ENCODE measurements around the gene ABCC1. TPM values are rescaled to one million over a fixed set of nuclear protein-coding genes. Genes with fewer than 3 reads are reported as not detected.

The ABCC1 gene
- total and polyA plus RNA-seq, 9 donors: 3.0 to 8.5 (median 5.7) TPM

DNA sequence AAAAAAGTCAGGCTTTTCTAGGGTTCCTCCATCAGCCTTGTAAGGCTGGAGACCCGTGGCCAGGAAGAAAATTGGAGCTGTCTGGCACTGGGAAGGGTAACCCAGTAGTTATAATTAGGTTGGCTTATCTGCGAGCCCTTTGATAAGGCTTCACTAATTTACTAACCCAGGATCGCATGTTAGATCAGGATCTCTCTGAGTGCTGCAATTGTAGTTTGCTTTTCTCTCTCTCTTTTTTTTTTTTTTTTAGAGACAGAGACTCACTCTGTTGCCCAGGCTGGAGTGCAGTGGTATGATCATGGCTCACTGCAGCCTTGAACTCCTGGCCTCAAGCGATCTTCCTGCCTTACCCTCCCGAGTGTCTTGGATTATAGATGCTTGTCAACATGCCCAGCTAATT lies 17.0 kb downstream of the ABCC1 start:
- Histone ChIP-seq H3K27ac (ENCODE audit: low read length) (no peak overlapping the region), H3K9me3 (replicated peaks; ENCODE audit: control insufficient read depth, low read depth, low read length) (no peaks in the 10 kb centered on the region), H3K36me3 (ENCODE audit: control insufficient read depth, insufficient read depth, low read length) (no peaks in the 10 kb centered on the region), H3K4me1 (ENCODE audit: control insufficient read depth, insufficient read depth, low read length) (no peaks in the 10 kb centered on the region), H3K27me3 (ENCODE audit: control insufficient read depth, insufficient read depth, low read length) (no peaks in the 10 kb centered on the region), H3K4me3 (ENCODE audit: low read length) (no peak overlapping the region)
- no peak for DNase-seq
- 74% methylated on average over 2 of the region's 5 CpGs for WGBS (ENCODE audit: insufficient coverage)

- H3K4me1 ChIP-seq (ENCODE audit: control insufficient read depth, insufficient read depth, low read length): no peaks in the 10 kb centered on the region
- no peak for DNase-seq
- 41% methylated on average over 2 of the region's 5 CpGs for WGBS (ENCODE audit: insufficient coverage)
- no peak overlapping the region for H3K4me3 ChIP-seq (ENCODE audit: low read length)
- H3K36me3 ChIP-seq (ENCODE audit: control insufficient read depth, insufficient read depth, low read length): no peaks in the 10 kb centered on the region
- H3K27me3 ChIP-seq (ENCODE audit: control insufficient read depth, insufficient read depth, low read length): no peaks in the 10 kb centered on the region
- H3K9me3 ChIP-seq (replicated peaks; ENCODE audit: control insufficient read depth, low read depth, low read length): peaks cover under 1% of the 10 kb centered on the region
- H3K27ac ChIP-seq (ENCODE audit: low read length): no peak overlapping the region
Observed at GRCh38 chr16:15966836-15967546, 17.6 kb downstream of the ABCC1 start.

GRCh38 chr16:15967655-15968315 lies 18.4 kb downstream of the ABCC1 start:
- peaks cover 8% of the 10 kb centered on the region for H3K9me3 ChIP-seq (replicated peaks; ENCODE audit: control insufficient read depth, low read depth, low read length)
- H3K27me3 ChIP-seq (ENCODE audit: control insufficient read depth, insufficient read depth, low read length): no peaks in the 10 kb centered on the region
- H3K4me1 ChIP-seq (ENCODE audit: control insufficient read depth, insufficient read depth, low read length): no peaks in the 10 kb centered on the region
- H3K36me3 ChIP-seq (ENCODE audit: control insufficient read depth, insufficient read depth, low read length): no peaks in the 10 kb centered on the region
- WGBS (ENCODE audit: insufficient coverage): no CpG with 5 or more reads among the region's 11 CpGs
- no peak overlapping the region for H3K4me3 ChIP-seq (ENCODE audit: low read length)
- H3K27ac ChIP-seq (ENCODE audit: low read length): no peak overlapping the region
- DNase-seq: no peak

- peaks cover 8% of the 10 kb centered on the region for H3K9me3 ChIP-seq (replicated peaks; ENCODE audit: control insufficient read depth, low read depth, low read length)
- 90% methylated on average over 3 of the region's 3 CpGs for WGBS (ENCODE audit: insufficient coverage)
- H3K4me3 ChIP-seq (ENCODE audit: low read length): no peak overlapping the region
- no peaks in the 10 kb centered on the region for H3K4me1 ChIP-seq (ENCODE audit: control insufficient read depth, insufficient read depth, low read length)
- H3K27ac ChIP-seq (ENCODE audit: low read length): no peak overlapping the region
- no peaks in the 10 kb centered on the region for H3K36me3 ChIP-seq (ENCODE audit: control insufficient read depth, insufficient read depth, low read length)
- no peaks in the 10 kb centered on the region for H3K27me3 ChIP-seq (ENCODE audit: control insufficient read depth, insufficient read depth, low read length)
- DNase-seq: no peak
Observed at GRCh38 chr16:15970202-15970601, 20.8 kb downstream of the ABCC1 start.

GRCh38 chr16:15970743-15971439 lies 21.5 kb downstream of the ABCC1 start:
- Histone ChIP-seq H3K27ac (ENCODE audit: low read length) (no peak overlapping the region), H3K27me3 (ENCODE audit: control insufficient read depth, insufficient read depth, low read length) (no peaks in the 10 kb centered on the region), H3K36me3 (ENCODE audit: control insufficient read depth, insufficient read depth, low read length) (no peaks in the 10 kb centered on the region), H3K9me3 (replicated peaks; ENCODE audit: control insufficient read depth, low read depth, low read length) (peaks cover 8% of the 10 kb centered on the region), H3K4me1 (ENCODE audit: control insufficient read depth, insufficient read depth, low read length) (no peaks in the 10 kb centered on the region), H3K4me3 (ENCODE audit: low read length) (no peak overlapping the region)
- WGBS (ENCODE audit: insufficient coverage): 54% methylated on average over 2 of the region's 7 CpGs
- no peak for DNase-seq

DNA sequence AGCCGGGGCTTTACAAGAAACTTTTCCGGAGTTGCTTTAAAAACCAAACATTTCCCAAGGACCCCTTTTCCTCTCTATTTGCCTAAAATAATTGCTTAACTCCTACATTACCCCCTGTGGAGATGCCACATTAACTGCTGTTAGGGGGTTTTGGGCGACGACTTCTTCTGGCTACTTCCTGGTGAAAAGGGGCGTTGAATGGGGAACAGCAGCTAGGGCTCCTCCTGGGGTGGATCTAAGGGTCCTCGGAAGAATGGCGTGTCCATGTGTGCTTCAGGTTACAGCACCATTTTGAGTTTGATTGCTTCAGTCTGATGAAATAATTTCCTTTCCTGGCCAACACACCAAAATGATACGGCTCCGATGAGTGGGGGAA lies 22.0 kb downstream of the ABCC1 start:
- H3K4me1 ChIP-seq (ENCODE audit: control insufficient read depth, insufficient read depth, low read length): no peaks in the 10 kb centered on the region
- no peaks in the 10 kb centered on the region for H3K36me3 ChIP-seq (ENCODE audit: control insufficient read depth, insufficient read depth, low read length)
- no peak overlapping the region for H3K27ac ChIP-seq (ENCODE audit: low read length)
- no peak overlapping the region for H3K4me3 ChIP-seq (ENCODE audit: low read length)
- WGBS (ENCODE audit: insufficient coverage): 96% methylated on average over 3 of the region's 9 CpGs
- DNase-seq: no peak
- peaks cover 8% of the 10 kb centered on the region for H3K9me3 ChIP-seq (replicated peaks; ENCODE audit: control insufficient read depth, low read depth, low read length)
- no peaks in the 10 kb centered on the region for H3K27me3 ChIP-seq (ENCODE audit: control insufficient read depth, insufficient read depth, low read length)

GRCh38 chr16:15972046-15972868 lies 22.8 kb downstream of the ABCC1 start:
- H3K4me3 ChIP-seq (ENCODE audit: low read length): no peak overlapping the region
- 80% methylated on average over 1 of the region's 3 CpGs for WGBS (ENCODE audit: insufficient coverage)
- H3K9me3 ChIP-seq (replicated peaks; ENCODE audit: control insufficient read depth, low read depth, low read length): peaks cover 8% of the 10 kb centered on the region
- no peak for DNase-seq
- H3K27ac ChIP-seq (ENCODE audit: low read length): no peak overlapping the region
- H3K36me3 ChIP-seq (ENCODE audit: control insufficient read depth, insufficient read depth, low read length): no peaks in the 10 kb centered on the region
- no peaks in the 10 kb centered on the region for H3K27me3 ChIP-seq (ENCODE audit: control insufficient read depth, insufficient read depth, low read length)
- peaks cover 2% of the 10 kb centered on the region for H3K4me1 ChIP-seq (ENCODE audit: control insufficient read depth, insufficient read depth, low read length)

DNA sequence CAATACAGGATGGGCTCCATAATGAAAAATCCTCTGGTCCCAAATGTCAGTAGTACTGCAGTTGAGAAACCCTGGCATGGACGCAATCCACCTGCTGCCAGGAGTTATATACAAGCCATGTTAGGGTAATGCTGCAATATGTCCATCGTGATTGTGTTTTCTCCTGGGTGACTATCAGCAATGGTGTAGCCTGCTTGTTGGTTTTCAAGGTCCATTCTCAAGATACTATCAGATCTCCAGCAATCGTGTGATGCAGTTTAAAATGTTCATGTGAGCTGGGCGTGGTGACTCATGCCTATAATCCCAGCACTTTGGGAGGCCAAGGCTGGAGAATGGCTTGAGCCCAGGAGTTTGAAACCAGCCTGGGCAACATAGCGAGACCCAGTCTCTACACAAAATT lies 24.0 kb downstream of the ABCC1 start:
- H3K27me3 ChIP-seq (ENCODE audit: control insufficient read depth, insufficient read depth, low read length): no peaks in the 10 kb centered on the region
- no peak for DNase-seq
- H3K9me3 ChIP-seq (replicated peaks; ENCODE audit: control insufficient read depth, low read depth, low read length): peaks cover 9% of the 10 kb centered on the region
- WGBS (ENCODE audit: insufficient coverage): 100% methylated on average over 2 of the region's 5 CpGs
- H3K4me1 ChIP-seq (ENCODE audit: control insufficient read depth, insufficient read depth, low read length): peaks cover 2% of the 10 kb centered on the region
- H3K4me3 ChIP-seq (ENCODE audit: low read length): no peak overlapping the region
- H3K36me3 ChIP-seq (ENCODE audit: control insufficient read depth, insufficient read depth, low read length): no peaks in the 10 kb centered on the region
- no peak overlapping the region for H3K27ac ChIP-seq (ENCODE audit: low read length)

DNA sequence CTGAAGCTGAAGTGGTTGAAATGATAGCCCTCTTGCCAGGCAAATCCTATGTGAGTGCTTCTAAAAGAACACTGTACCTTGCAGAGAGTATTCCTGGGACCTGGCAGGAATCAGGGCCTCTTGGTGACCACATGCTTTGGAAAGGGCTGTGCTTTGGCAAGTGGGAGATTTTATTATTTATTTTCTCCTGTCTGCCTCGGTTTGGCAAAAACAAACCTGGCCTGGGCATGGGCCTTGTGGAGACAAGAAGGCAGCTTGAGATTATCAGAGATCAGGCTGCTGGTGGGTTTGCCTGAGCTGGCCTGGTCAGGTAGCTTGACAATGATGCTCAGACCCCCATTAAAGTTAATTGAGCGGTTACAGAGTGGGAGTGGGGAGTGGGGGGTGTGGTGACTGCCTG lies 24.6 kb downstream of the ABCC1 start:
- Histone ChIP-seq H3K4me1 (ENCODE audit: control insufficient read depth, insufficient read depth, low read length) (peaks cover 2% of the 10 kb centered on the region), H3K4me3 (ENCODE audit: low read length) (no peak overlapping the region), H3K27me3 (ENCODE audit: control insufficient read depth, insufficient read depth, low read length) (no peaks in the 10 kb centered on the region), H3K9me3 (replicated peaks; ENCODE audit: control insufficient read depth, low read depth, low read length) (peaks cover 13% of the 10 kb centered on the region), H3K27ac (ENCODE audit: low read length) (no peak overlapping the region), H3K36me3 (ENCODE audit: control insufficient read depth, insufficient read depth, low read length) (no peaks in the 10 kb centered on the region)
- no CpG with 5 or more reads among the region's 2 CpGs for WGBS (ENCODE audit: insufficient coverage)
- no peak for DNase-seq

- no peak for DNase-seq
- 74% methylated on average over 2 of the region's 5 CpGs for WGBS (ENCODE audit: insufficient coverage)
- no peak overlapping the region for H3K4me3 ChIP-seq (ENCODE audit: low read length)
- H3K36me3 ChIP-seq (ENCODE audit: control insufficient read depth, insufficient read depth, low read length): no peaks in the 10 kb centered on the region
- peaks cover 13% of the 10 kb centered on the region for H3K9me3 ChIP-seq (replicated peaks; ENCODE audit: control insufficient read depth, low read depth, low read length)
- no peak overlapping the region for H3K27ac ChIP-seq (ENCODE audit: low read length)
- H3K4me1 ChIP-seq (ENCODE audit: control insufficient read depth, insufficient read depth, low read length): peaks cover 2% of the 10 kb centered on the region
- no peaks in the 10 kb centered on the region for H3K27me3 ChIP-seq (ENCODE audit: control insufficient read depth, insufficient read depth, low read length)
Observed at GRCh38 chr16:15975172-15975571, 25.8 kb downstream of the ABCC1 start.

Data from muscle of leg (tissue), 11 donors.